Astrocyte (in vitro differentiated cells and primary cell): Measurements from ENCODE around the gene CCDC71. TPM values are rescaled to one million over a fixed set of nuclear protein-coding genes. Genes with fewer than 3 reads are reported as not detected.

Experiments
- DNase-seq: peaks from one replicate; pipeline ENCODE4 v3.0.0-alpha.2; 2010; ENCODE audit warnings: low read depth
- FAIRE-seq: peaks from 2 replicates; lab custom pipeline; 2011; peaks lifted over from hg19 to GRCh38; lab: Jason Lieb, UNC
- H2AFZ ChIP-seq: 2 replicates; pipeline ENCODE4 v1.6.0; 2012; ENCODE audit warnings: low read depth, low read length, inconsistent platforms
- H3K27ac ChIP-seq: 2 replicates; pipeline ENCODE4 v1.5.1; 2011; ENCODE audit warnings: low read depth, low read length, inconsistent platforms
- H3K27me3 ChIP-seq: 2 replicates; pipeline ENCODE4 v1.6.0; 2011; ENCODE audit warnings: low read length, inconsistent platforms; ENCODE audit not compliant: insufficient read depth
- H3K36me3 ChIP-seq: 2 replicates; pipeline ENCODE4 v1.5.1; 2011; ENCODE audit warnings: low read length, inconsistent platforms; ENCODE audit not compliant: insufficient read depth
- H3K4me1 ChIP-seq: 2 replicates; pipeline ENCODE4 v1.5.1; 2011; ENCODE audit warnings: low read length, inconsistent platforms; ENCODE audit not compliant: insufficient read depth
- H3K4me2 ChIP-seq: 2 replicates; pipeline ENCODE4 v1.6.0; 2012; ENCODE audit warnings: low read length, inconsistent platforms
- H3K4me3 ChIP-seq: 2 replicates; pipeline ENCODE4 v1.5.1; 2011; ENCODE audit warnings: low read depth, mild to moderate bottlenecking, low read length, inconsistent platforms; ENCODE audit not compliant: insufficient read depth
- H3K79me2 ChIP-seq: 2 replicates; pipeline ENCODE4 v1.6.0; 2012; ENCODE audit warnings: mild to moderate bottlenecking, low read length, inconsistent platforms; ENCODE audit not compliant: insufficient read depth
- H3K9ac ChIP-seq: 2 replicates; pipeline ENCODE4 v1.6.0; 2012; ENCODE audit warnings: mild to moderate bottlenecking, low read length, inconsistent platforms
- H3K9me3 ChIP-seq: 2 replicates; pipeline ENCODE4 v1.5.1; 2012; ENCODE audit warnings: low read depth, mild to moderate bottlenecking, low read length, inconsistent platforms; ENCODE audit not compliant: insufficient read depth
- H4K20me1 ChIP-seq: 2 replicates; pipeline ENCODE4 v1.6.0; 2012; ENCODE audit warnings: low read length, inconsistent platforms; ENCODE audit not compliant: insufficient read depth
- H3K27ac Mint-ChIP-seq: one replicate; pipeline ENCODE4 v1.8.0; 2021; ENCODE audit warnings: mild to moderate bottlenecking, mixed read lengths; ENCODE audit not compliant: unreplicated experiment
- H3K27me3 Mint-ChIP-seq: one replicate; pipeline ENCODE4 v1.8.0; 2021; ENCODE audit warnings: low read depth, mixed read lengths; ENCODE audit not compliant: unreplicated experiment
- H3K36me3 Mint-ChIP-seq: one replicate; pipeline ENCODE4 v1.8.0; 2021; ENCODE audit warnings: low read depth, mixed read lengths; ENCODE audit not compliant: unreplicated experiment
- H3K4me1 Mint-ChIP-seq: one replicate; pipeline ENCODE4 v1.8.0; 2021; ENCODE audit warnings: low read depth, mixed read lengths; ENCODE audit not compliant: unreplicated experiment
- H3K4me3 Mint-ChIP-seq: one replicate; pipeline ENCODE4 v1.8.0; 2021; ENCODE audit warnings: mild to moderate bottlenecking, moderate library complexity, mixed read lengths; ENCODE audit not compliant: unreplicated experiment
- H3K9me3 Mint-ChIP-seq: one replicate; pipeline ENCODE4 v1.8.0; 2021; ENCODE audit warnings: mild to moderate bottlenecking, mixed read lengths; ENCODE audit not compliant: unreplicated experiment
- CTCF ChIP-seq: IDR thresholded peaks from 2 replicates; pipeline ENCODE4 v1.5.1; 2011; ENCODE audit warnings: low read depth, mild to moderate bottlenecking, inconsistent platforms, low read length, moderate library complexity; ENCODE audit not compliant: insufficient read depth
- EZH2 ChIP-seq: IDR thresholded peaks from 2 replicates; pipeline ENCODE4 v1.6.1; 2012; ENCODE audit warnings: mild to moderate bottlenecking, low read length, inconsistent platforms; ENCODE audit not compliant: insufficient read depth
- total RNA-seq: library from RNA; stranded (reverse); gene quantifications from 2 replicates; pipeline ENCODE4 v1.2.1, GENCODE V29; 2021

CCDC71 gene
- total RNA-seq, 1 donor from 2014 or later: 18.5 TPM

GRCh38 chr3:49180116-49180515, 14.0 kb upstream of the CCDC71 start:
- no peak overlapping the region for H2AFZ ChIP-seq
- no peak for DNase-seq
- Mint-ChIP-seq H3K9me3 (peaks cover 3% of the 10 kb centered on the region), H3K36me3 (peaks cover 27% of the 10 kb centered on the region), H3K27ac (no peak overlapping the region), H3K27me3 (peaks cover 5% of the 10 kb centered on the region), H3K4me1 (no peaks in the 10 kb centered on the region), H3K4me3 (no peak overlapping the region)
- no peaks in the 10 kb centered on the region for H3K9me3 ChIP-seq
- FAIRE-seq: no peak
- H3K9ac ChIP-seq: no peak overlapping the region
- H3K4me2 ChIP-seq: no peak overlapping the region
- H4K20me1 ChIP-seq: peaks cover 15% of the 10 kb centered on the region
- no peak for TF ChIP-seq EZH2
- no peak for TF ChIP-seq CTCF
- no peak overlapping the region for H3K4me3 ChIP-seq
- no peaks in the 10 kb centered on the region for H3K79me2 ChIP-seq
- H3K27me3 ChIP-seq: no peaks in the 10 kb centered on the region
- H3K36me3 ChIP-seq: no peaks in the 10 kb centered on the region
- no peaks in the 10 kb centered on the region for H3K4me1 ChIP-seq
- no peak overlapping the region for H3K27ac ChIP-seq

DNA sequence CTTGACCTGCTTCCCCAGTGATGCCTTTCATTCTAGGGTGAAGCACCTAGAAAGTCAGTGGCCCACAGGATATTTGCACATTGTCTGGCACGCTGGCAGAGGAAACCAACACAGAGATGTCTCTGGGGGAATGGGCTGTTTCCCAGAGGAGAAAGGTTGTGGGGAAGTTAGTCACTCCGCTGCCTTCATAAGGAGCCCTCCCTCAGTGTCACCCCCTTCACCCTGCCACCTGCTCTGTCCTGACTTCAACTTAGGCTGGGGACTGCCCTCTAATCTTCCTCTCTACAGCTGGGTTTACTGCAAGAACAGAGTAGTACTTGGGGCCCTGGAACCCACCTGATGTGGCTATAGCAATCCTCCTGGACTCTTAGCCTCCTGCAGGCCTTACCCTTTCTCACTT, 10.9 kb upstream of the CCDC71 start:
- Histone ChIP-seq H4K20me1 (peaks cover 34% of the 10 kb centered on the region), H3K79me2 (peaks cover 12% of the 10 kb centered on the region), H3K4me3 (no peak overlapping the region), H3K36me3 (no peaks in the 10 kb centered on the region), H3K4me2 (no peak overlapping the region), H3K4me1 (peaks cover 26% of the 10 kb centered on the region), H3K27ac (no peak overlapping the region), H3K9me3 (no peaks in the 10 kb centered on the region), H3K9ac (no peak overlapping the region), H3K27me3 (no peaks in the 10 kb centered on the region), H2AFZ (no peak overlapping the region)
- TF ChIP-seq EZH2 (no peak), CTCF (no peak)
- H3K36me3 Mint-ChIP-seq: peaks cover 31% of the 10 kb centered on the region
- H3K9me3 Mint-ChIP-seq: peaks cover 3% of the 10 kb centered on the region
- H3K27ac Mint-ChIP-seq: no peak overlapping the region
- peaks cover 14% of the 10 kb centered on the region for H3K4me1 Mint-ChIP-seq
- no peak for DNase-seq
- no peak for FAIRE-seq
- H3K27me3 Mint-ChIP-seq: peaks cover 5% of the 10 kb centered on the region
- no peak overlapping the region for H3K4me3 Mint-ChIP-seq

- no peak for FAIRE-seq
- Mint-ChIP-seq H3K36me3 (peaks cover 28% of the 10 kb centered on the region), H3K27me3 (peaks cover 4% of the 10 kb centered on the region), H3K4me1 (peaks cover 16% of the 10 kb centered on the region), H3K4me3 (no peak overlapping the region), H3K9me3 (peaks cover 3% of the 10 kb centered on the region), H3K27ac (no peak overlapping the region)
- Histone ChIP-seq H3K4me2 (no peak overlapping the region), H3K9ac (no peak overlapping the region), H3K4me3 (no peak overlapping the region), H3K4me1 (peaks cover 38% of the 10 kb centered on the region), H3K27ac (no peak overlapping the region), H4K20me1 (peaks cover 34% of the 10 kb centered on the region), H3K79me2 (peaks cover 12% of the 10 kb centered on the region), H3K27me3 (no peaks in the 10 kb centered on the region), H2AFZ (no peak overlapping the region), H3K36me3 (no peaks in the 10 kb centered on the region), H3K9me3 (no peaks in the 10 kb centered on the region)
- no peak for DNase-seq
- TF ChIP-seq CTCF (no peak), EZH2 (no peak)
Measured at GRCh38 chr3:49175530-49175929, 9.4 kb upstream of the CCDC71 start.
